HPDE6-E6E7 (cell line): ENCODE results near the gene EHD3.

Experiments used
- DNase-seq: peaks from one replicate; pipeline ENCODE4 v3.0.0; 2011; ENCODE audit warnings: missing footprints; ENCODE audit errors: extremely low spot score

Gene EHD3

DNA sequence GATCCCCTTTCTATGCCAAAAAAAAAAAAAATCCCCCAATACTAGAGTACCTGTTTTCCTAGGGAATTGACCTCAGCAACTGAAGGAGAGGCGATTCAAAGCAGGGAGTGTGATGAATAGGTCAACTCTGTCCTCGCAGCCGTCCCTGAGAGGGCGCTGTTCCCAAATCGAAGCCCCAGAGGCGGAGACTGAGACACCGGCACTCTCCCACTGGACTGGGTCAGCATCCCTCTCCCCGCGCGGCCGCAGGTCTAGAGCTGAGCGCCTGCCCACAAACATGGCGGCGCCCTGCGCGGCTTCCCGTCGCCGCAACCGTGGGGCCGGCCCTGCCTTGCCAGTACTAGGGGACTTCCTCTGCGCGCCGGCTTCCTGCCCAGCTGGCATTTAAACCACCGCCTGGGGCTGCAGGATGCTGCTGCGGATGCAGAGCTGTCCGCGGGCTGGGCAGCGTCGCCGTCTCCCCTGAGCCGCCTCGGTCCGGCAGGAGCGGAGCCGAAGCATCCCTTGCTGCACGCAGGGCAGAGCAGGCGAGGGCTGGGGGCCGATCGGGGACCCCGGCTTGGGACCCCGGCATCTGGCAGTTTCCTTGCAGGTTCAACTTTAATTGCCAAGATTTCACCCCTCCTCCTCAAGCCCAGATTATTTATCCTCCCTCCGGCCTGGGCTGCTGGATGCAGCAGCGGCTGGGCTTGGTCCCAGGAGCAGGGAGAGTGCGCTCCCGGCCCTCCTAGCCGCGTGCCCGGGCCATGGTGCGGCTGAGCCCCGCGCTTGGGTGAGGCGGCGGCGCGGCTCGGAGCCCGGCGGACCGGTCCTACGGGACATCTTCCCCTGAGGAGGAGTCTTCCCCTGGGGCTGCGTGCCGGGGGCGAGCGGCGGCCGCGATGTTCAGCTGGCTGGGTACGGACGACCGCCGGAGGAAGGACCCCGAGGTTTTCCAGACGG lies at the start of gene EHD3:
TSS of gene EHD3 (plus strand) at position 412 of the 942 bp plus-strand sequence. CDS start at position 882, 470 bp downstream.
- peak; percentile 88 for DNase-seq

DNA sequence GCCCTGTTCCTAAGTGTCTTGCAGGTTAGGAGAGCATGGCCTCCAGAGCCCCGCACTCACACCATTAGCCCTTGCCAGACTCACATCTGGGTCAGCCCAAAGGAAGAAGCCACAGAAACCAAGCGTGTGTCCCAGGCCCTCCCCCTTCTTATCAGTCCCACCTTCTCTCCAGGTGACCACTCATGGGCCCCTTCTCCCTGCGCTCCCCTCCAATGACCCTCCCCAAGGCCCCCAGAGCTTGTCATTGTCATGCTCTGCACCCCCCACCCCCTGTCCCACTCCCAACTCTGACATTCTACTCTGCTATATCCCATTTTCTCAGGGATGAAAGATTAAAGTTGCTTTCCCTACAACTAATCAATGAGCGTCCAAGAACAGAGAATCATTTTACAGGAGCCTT lies 46.8 kb upstream of the EHD3 start:
- no peak for DNase-seq

DNA sequence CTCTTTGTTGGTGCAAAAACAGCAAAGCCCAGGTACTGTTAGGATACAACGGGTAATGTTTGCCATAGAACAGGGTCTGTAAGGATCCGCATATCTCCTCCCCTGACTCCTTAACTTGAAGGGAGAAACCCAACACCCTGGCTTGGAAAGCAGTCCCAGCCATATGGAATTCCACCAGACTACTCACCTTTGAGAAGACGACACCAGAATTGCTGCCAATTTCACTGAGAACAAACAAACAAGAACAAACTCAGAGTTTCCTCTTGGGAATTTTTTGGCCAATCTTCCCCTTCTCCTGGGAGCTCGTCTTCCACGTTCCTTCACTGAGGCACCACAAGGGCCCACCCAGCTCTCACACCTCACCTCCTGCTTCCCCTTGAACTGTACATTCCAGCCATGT lies 45.8 kb upstream of the EHD3 start:
- no peak for DNase-seq

DNA sequence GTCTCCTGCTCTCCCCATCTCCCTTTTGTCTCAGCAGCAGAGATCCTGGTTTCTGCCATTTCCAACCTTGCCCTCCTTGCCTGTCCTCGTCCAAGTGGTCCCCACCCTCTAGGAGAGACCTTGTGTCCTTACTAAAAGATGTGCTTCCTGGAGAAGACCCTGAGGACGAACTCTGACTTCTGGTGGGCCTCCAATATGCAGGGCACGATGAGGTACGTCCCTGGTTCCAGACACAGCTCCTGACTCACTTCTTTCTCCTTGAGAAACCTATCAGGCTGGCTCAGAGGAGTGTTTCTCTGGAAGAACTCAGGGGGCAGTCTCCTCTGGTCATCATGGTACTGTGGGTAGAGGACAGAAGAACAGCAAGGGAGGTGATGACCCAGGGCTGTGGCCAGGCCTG lies 44.8 kb upstream of the EHD3 start:
- DNase-seq = no peak

DNA sequence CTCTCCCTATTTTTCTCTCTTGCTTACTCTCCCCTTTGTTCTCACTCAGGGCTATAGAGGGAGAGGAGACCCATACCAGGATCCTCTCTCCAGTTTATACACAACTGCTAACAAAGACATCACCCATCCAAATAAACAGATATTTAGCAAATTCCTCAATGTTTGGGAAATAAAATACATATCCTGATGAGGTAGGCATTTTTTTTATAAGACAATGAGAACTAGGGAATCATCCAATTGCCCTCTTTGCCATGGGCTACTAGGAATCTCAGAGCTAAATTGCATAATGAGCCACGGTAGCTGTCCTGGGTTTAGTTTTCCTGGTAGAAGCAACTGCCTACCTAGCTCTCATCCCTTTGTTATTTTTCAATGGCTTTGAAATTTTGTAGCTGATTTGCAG lies 43.8 kb upstream of the EHD3 start:
- DNase-seq = no peak

DNA sequence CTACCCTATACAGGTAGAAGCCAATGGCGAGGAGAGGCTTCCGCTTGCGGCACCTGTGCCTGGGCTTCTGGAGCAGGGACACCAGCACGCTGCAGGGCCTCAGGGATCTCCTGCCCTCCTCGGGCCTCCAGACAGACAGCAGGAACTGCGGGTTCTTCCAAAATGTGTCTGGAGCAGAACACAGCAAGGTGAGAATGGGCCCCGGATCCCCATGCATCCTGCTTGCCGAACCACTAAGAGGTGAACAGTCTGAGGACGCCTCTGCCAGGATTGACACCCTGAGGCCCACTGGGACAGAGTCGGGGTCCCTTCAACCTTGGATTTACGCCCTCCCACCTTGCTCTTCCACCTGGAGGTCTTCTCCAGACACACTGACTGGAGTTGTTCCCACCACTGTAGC lies 42.0 kb upstream of the EHD3 start:
- DNase-seq = no peak

DNA sequence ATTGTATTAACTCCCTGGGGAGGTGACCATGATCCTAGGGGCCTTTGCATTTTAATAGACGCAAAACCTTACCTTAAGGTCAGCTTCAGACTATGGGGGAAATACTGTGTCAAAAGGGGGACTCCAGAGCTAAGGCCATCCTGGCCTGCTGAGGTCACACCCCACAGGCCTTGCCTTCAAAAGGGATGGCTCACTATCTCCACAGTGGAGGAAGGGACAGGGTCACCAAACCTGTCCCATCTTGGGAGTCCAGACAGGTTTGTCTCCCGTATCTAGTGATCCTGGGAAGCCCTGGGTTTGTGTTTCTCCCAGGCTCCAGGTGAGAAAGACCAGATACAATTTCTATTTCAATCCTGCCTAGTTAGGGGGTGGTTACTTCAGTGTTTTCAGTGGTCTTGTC lies 41.6 kb upstream of the EHD3 start:
- DNase-seq = no peak

DNA sequence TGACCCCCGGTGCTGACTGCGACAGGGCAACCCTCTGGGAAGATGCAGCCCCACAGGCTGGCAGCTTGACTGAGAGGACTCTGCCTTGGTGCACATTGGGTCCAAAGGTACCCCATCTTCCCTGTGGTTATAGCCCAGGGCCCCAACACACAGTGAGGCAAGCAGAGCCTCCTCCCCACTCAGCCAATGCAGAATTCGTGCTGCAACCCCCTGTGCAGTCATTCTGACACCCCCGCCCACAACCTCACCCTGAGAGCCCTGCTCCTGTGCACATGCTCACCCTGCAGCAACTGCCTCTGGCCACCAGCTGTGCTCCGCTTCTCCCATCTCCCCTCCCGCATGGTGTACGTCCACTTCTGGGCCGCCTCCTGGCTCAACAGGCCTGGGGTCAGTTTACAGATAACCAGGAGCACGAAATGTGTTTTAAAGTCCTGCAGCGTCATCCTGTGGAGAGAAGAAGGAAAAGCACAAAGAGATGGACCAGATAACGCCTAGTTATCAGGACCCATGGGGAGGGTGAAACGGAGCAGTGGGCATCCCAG lies 41.0 kb upstream of the EHD3 start:
- DNase-seq = no peak

DNA sequence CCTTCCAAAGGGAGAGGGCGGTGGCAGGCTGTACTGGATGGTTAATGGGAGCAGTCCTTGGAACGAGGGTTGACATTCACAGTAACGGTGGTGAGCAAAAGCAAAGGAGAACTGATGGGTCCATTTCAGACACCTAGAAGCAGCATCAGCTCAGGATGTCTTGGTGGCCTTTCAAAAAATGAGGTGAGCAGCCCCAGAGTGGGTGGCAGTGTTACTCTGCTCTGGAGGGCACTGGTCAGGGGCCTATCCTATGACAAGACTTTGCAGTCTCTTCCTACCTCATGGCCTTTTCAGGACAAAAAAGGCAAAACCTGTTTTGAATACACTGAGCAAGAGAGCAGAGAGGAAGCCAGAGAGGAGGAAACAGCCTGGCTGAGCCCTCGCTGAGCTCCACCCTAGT lies 40.1 kb upstream of the EHD3 start:
- DNase-seq = no peak

DNA sequence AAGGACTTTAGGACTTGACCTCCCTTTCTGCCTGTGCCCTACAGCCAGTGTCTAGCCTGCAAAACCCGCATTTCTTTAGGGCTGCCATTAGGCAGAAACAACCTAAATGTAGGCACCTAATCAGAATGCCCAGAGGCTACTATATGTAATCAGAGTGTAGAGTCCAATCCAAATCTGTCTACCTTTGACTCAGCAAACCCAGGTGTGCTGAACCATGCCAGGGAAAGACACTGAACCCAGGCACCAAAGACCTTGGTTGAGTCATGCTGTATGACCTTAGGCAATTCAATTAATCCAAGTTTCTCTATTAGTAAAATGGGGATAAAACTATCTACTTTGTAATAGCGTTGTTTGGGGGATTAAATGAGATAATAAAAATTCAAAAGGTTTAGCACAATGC lies 37.3 kb upstream of the EHD3 start:
- DNase-seq = no peak

DNA sequence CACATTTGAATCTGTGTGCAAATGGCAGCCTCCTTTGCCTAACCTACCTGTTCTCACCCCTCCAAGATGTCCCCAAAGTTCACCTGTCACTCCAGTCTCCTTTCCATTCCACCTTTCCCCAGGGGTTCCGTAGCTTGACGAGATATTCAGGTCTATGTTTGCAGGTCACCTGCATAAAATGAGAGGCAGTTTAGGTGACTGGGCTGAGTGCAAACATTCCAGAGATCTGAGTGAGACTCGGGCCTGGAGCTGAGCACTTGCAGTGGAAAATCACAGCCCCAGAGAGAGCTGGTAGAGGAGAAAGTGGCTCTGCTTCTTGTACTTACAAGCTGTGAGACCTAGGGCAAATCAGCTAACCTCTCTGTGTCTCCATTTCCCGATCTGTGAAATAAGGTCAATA lies 36.8 kb upstream of the EHD3 start:
- no peak for DNase-seq

DNA sequence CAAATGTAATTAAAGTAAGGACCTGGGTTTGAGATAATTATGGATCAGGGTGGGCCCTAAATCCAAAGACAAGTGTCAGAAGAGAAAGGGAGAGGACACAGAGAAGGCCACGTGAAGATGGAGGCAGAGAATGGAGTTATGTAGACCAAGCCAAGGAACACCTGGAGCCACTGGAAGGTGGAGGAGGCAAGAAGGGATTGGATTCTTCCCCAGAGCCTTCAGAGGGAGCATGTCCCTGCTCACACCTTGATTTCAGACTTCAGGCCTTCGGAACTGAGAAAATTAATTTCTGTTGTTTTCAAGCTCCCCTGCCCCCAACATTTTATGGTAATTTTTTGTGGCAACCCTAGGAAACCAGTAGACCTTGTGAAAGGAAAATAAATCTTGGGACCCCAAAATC lies 36.3 kb upstream of the EHD3 start:
- DNase-seq = no peak

DNA sequence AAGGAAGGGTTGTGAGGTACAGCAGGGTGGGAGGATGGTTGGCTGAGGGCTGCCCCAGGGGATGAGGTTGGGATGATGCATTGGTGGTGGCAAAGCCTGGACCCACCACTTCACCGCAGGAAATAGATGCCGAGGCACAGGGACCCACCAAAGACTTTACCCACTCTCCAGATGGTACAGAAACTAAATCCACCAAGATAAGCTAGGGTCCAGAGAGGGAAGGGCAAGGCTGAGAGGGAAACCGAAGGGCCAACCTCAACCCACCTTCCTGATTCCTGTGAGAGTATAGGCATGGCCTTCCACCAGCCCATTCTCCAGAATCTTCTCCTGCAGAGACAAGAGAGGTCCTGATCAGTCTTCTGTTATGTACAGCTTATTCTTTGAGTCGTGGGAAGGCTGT lies 34.7 kb upstream of the EHD3 start:
- no peak for DNase-seq

DNA sequence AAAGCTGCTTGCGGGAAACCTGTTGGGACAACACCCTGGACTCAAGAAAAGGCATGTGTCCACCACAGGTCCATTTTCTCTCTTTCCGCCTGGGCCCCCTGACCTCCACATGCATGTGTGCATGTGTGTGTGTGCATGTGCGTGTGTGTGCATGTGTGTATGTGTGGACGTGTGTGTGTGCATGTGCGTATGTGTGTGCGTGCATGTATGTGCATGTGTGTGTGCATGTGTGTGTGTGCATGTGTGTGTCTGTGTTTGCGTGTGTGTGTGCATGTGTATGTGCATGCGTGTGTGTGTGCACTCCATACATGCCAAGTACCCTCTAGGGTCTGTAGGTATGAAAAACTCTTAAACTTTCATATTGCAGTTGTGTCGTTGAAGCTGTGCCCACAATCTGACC lies 33.0 kb upstream of the EHD3 start:
- DNase-seq = no peak

DNA sequence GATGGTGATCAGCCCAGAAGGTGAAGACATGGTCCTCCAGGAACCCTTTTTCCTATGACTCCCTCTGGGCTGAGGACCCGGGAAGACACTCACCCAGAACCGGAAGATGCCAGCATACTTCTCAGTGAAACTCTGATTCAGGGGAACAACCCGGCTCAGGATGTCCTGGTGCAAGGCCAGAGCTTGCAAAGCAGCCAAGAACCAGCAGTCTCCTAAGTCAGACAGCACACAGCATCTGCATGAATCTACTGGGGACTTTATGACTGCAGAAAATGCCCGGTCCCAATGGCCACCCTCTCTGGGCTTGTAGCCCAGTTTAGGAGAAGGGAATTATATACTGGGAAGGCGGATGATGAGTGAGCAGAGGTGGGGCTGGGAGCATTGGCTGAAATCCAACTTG lies 31.9 kb upstream of the EHD3 start:
- DNase-seq = no peak

DNA sequence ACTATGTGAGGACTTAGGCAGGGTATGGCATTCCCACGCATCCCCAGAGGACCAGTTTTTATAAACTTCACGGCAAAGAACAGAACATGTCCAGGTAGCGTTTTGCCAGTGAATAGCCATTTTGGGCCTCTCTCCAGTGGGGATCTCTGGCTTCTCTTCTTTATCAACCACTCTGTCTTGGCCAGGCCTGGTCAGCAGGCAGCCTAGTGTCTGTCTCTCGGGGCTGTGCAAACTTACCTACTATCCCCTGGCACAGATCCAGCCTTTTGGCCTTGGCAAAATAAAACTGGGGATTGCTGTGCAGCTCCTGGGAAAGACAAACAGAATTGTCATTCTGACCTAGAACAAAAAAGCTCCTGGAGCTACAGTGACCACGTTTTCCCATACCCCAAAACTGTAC lies 31.1 kb upstream of the EHD3 start:
- DNase-seq = no peak

DNA sequence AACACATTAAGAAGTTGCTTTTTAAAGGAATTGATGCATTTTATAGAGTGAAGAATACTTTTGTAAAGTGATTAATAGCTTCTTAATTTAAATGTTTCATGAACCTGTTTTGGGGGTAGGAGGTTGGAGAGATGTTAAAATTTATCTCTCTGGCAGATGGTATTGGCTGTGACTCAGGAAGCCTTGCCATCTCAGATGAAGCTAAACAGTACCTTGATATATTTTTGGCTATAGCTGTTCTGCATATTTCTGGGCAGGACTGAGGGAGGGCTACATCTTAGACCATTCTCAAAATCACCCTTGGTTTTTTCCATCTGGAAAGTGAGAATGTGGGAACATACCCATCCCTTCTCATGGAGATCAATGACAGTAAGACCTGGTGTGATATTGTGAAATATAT lies 30.0 kb upstream of the EHD3 start:
- DNase-seq = no peak

DNA sequence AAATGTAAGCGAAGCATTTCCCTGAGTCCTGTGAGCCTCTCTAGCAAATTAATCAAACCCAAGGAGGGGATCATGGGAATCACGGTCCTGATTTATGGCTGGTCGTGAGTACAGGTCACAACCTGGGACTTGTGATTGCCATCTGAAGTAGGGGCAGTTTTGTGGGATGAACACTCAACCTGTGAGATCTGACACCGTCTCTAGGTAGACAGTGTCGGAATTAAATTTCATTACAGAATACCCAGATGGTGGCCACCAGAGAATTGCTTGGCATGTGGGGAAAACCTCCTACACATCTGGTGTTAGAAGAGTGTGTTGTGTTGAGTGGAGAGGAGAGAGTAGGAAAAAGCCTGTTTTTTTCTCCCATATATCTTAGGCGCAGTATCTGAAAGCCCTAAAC lies 29.2 kb upstream of the EHD3 start:
- DNase-seq = no peak

DNA sequence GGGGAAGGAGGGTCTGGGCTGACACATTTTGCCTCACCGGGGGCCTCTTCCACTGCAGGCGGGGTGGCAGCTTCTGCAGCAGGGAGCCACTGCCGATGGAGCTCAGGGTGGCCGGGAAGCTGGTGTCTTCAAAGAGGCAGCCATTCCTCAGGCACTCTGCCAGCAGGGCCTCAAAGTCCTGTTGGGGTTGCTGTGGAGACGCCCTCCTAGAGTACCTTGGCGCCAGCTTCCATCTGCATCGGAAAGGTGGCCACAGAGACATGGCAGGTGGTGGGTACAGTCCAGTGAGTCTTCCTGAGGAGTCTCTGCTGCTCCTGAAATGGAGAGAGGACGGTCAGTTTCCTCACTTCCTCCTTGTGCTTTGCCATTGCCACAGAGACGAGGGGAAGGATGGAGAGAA lies 28.8 kb upstream of the EHD3 start:
- no peak for DNase-seq

DNA sequence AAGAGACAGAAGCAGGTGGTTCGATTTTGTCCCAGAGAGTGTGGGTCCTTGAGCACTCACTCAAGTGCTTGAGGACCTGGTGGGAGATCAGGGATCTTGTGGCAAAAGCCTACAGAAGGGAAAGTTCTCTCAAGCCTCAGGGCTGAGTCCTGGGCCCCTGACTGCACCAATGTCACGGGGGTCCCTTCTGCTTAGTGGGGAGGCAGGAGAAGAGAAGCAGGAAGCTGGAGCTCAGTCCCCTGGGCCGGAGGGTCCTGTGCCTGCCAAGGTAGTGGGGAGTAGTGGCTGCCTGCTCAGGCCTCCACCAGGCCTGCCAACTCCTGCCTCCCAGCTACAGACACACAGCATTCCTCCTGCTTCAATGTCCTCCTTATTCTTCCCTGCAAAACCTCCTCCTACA lies 28.3 kb upstream of the EHD3 start:
- DNase-seq = no peak

DNA sequence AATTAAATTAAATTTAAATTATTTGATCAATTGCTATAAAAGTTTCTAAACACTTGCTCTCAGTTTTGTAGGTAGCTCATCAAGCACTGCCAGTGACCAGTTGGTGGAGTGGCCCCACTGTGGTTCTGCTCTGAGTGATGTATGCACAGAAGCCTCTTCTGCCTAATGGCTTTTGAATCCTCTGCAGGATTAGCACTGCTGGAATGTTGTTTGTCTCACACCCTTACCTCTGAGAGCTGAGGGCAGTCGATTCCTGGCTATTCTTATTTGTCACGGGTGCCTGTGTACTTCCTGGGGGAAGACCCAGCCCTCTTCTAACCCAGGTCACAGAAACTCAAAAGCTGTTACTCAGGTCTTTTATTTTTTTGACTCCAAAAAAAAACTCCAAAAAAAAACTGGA lies 26.2 kb upstream of the EHD3 start:
- no peak for DNase-seq

DNA sequence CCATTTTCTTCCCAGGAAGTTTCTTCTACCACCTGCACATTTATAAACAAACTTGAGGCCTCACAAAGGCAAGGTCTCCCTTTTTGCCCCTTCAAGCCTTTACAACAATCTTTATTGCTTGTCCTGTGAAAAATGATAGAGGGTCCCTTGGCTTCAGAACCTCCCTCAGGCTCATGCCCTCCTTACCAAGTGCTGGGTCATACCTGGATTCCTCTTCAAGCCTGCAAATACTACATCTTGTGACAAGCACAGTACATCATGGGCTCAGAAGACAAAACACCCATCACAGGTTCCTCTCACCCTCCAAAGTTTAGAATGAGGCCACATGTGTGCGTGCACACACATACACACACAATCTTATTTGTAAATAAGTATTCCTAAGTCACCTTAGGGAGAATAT lies 25.7 kb upstream of the EHD3 start:
- DNase-seq = no peak
